Heart right ventricle (tissue), 16 donors: ENCODE measurements around the gene LDLR. TPM values are rescaled to one million over a fixed set of nuclear protein-coding genes. Genes with fewer than 3 reads are reported as not detected.
A peak's percentile ranks its signal among the peaks of the same experiment; 100 is the strongest.

Source experiments
- ATAC-seq, 8 donors: fragments of 200-7000 bp; cut with Tn5 transposase; one replicate each; pipeline ENCODE4 v1.9.1; 2020; ENCODE audit warnings: mild to moderate bottlenecking in 8 of 8, moderate library complexity in 8 of 8, moderate number of reproducible peaks in 1 of 8
- DNase-seq, 2 donors: peaks; one replicate each; pipeline ENCODE4 v3.0.0-alpha.2; 2020
- H3K27ac ChIP-seq, 10 donors: fragments of 200-600 bp; sonication (generic) in 2 of 10; one replicate each; pipeline versions ENCODE4 v1.5.0 to v1.8.0; 2020 to 2022; ENCODE audit warnings: mild to moderate bottlenecking in 3 of 10
- H3K27me3 ChIP-seq, 7 donors: fragments of 200-600 bp; one replicate each; pipeline ENCODE4 v1.8.0; 2021 to 2022; ENCODE audit warnings: mild to moderate bottlenecking in 2 of 7
- H3K36me3 ChIP-seq, 9 donors: fragments of 200-600 bp; sonication (generic) in 1 of 9; one replicate each; pipeline versions ENCODE4 v1.5.0 to v1.8.0; 2020 to 2022; ENCODE audit warnings: mild to moderate bottlenecking in 2 of 9
- H3K4me1 ChIP-seq, 9 donors: fragments of 200-600 bp; sonication (generic) in 1 of 9; one replicate each; pipeline versions ENCODE4 v1.5.0 to v1.8.0; 2020 to 2022; ENCODE audit warnings: mild to moderate bottlenecking in 4 of 9
- H3K4me3 ChIP-seq, 10 donors: fragments of 200-600 bp; sonication (generic) in 2 of 10; one replicate each; pipeline versions ENCODE4 v1.5.0 to v1.8.0; 2020 to 2022; ENCODE audit warnings: mild to moderate bottlenecking in 7 of 10, moderate library complexity in 2 of 10
- H3K9me3 ChIP-seq, 11 donors: fragments of 200-600 bp in 10 of 11; sonication (generic) in 2 of 11; one replicate each; pipeline versions ENCODE4 v1.5.0 to v1.8.0; 2013 to 2022; ENCODE audit warnings: mild to moderate bottlenecking in 2 of 11, control low read depth in 1 of 11, moderate library complexity in 1 of 11
- CTCF ChIP-seq, 9 donors: fragments of 200-600 bp; sonication (generic) in 2 of 9; IDR thresholded peaks; one replicate each; pipeline versions ENCODE4 v1.5.0 to v1.8.0; 2021 to 2022; ENCODE audit warnings: antibody characterized with exemption in 9 of 9, mild to moderate bottlenecking in 5 of 9, moderate library complexity in 1 of 9
- WGBS, 2 donors: extraction: QIAGEN DNeasy Blood & Tissue Kit; methylation state at CpG; one replicate each; pipeline ENCODE4 v1.1.7; 2013; ENCODE audit warnings: inconsistent platforms in 1 of 2; 5-methylcytosine and 5-hydroxymethylcytosine counted together
- intact Hi-C, 10 donors: fragments of 100-400 bp; cut with DNase I; formaldehyde crosslinking; loops; one replicate each; pipeline versions ENCODE4 v1.11.1 to v1.14.2; 2022
- polyA plus RNA-seq, 2 donors: library from polyadenylated mRNA; stranded (reverse); fragments of 200-250 nt; gene quantifications; one replicate each; pipeline ENCODE4 v1.2.3, GENCODE V29; 2013
- total RNA-seq, 10 donors: library from RNA; stranded (reverse); fragmentation: NEBNext Ultra II Directional in 3 of 10; extraction: Animal tissue kit (Norgen Biotek cat#: 25700) in 3 of 10; gene quantifications; one replicate each; pipeline versions ENCODE4 v1.2.1 to v1.2.4, GENCODE V29; 2021 to 2023
- donor health status: Arrhythmogenic right ventricular cardiomyopathy.
- donor health status: ischemic (EF 13 %, LVEDD 7.1; RV severe dilation, severe dysfunction).
- donor health status: healthy with polysubstance abuse.
- donor health status: DM: no; HTN: yes; CAD: no.
- donor health status: DM: no; HTN: no; CAD: no.
- donor health status: ischemic (EF 25% LVEDD 6.9; RV normal size, moderate dysfunction).
- donor health status: ischemic (EF 25% LVEDD 5.7; RV mildly dilated, moderate dysfunction).
- donor health status: healthy.
- donor health status: DM: yes; HTN: yes; CAD: no.
- donor health status: Ischemic cardiomyopathy.
- donor health status: ischemic (EF 35%, LVEDD 5.7; RV mildly dilated, moderate dysfunction).
- donor health status: nonischemic (EF 11% LVEDD 7.7; RV severe dilation, severe dysfunction).
- donor health status: DM: yes; HTN: yes; CAD: no.
- donor health status: PGD.
- donor health status: ischemic (EF 29% LVEDD 5.4; RV normal size, mild dysfunction).
- donor health status: nonischemic (EF 23%, LVEDD 6.1; RV moderate dilation, normal function).

The LDLR gene
- total and polyA plus RNA-seq, 12 donors = 4.5 to 76.1 (median 16.4) TPM

- intact Hi-C loops = loop anchor here in 5 of 10 donors (1.0 to 10.0 kb wide), 5 partner anchors 94 to 214 kb away; partner anchors contain the start of genes CCDC159 (in 1 of the 5) and TMEM205 (in 1 of the 5)
- WGBS, 2 donors = 45 to 47% methylated on average over 19 of the region's 19 CpGs
- peaks cover 0 to 82% (median 30%) of the 10 kb centered on the region in 9 donors for H3K36me3 ChIP-seq
- H3K4me3 ChIP-seq = no peak overlapping the region
- peak; percentile 83 to 87 for DNase-seq
- peak; percentile 74 to 89 (median 85) for ATAC-seq
- no peaks in the 10 kb centered on the region for H3K27me3 ChIP-seq
- H3K27ac ChIP-seq = peak overlapping the region in 8 of 10 donors; percentile 28 to 72 (median 62)
- H3K4me1 ChIP-seq = peaks cover 3 to 22% (median 11%) of the 10 kb centered on the region in 9 donors
- peaks cover 0 to 3% (median 0%) of the 10 kb centered on the region in 11 donors for H3K9me3 ChIP-seq
- peak; percentile 83 to 94 (median 90) for TF ChIP-seq CTCF (IDR thresholded peaks at IDR 0.05)
Observed at GRCh38 chr19:11130824-11131455, 41.7 kb downstream of the LDLR start.

GRCh38 chr19:11131471-11131870 is 42.2 kb downstream of the LDLR start:
- intact Hi-C loops = loop anchor here in 5 of 10 donors (1.0 to 10.0 kb wide), 5 partner anchors 95 to 213 kb away; partner anchors contain the start of genes CCDC159 (in 1 of the 5) and TMEM205 (in 1 of the 5)
- H3K27me3 ChIP-seq = no peaks in the 10 kb centered on the region
- H3K36me3 ChIP-seq = peaks cover 0 to 76% (median 30%) of the 10 kb centered on the region in 9 donors
- peaks cover 3 to 18% (median 9%) of the 10 kb centered on the region in 9 donors for H3K4me1 ChIP-seq
- WGBS, 2 donors = 74 to 81% methylated on average over 7 of the region's 7 CpGs
- TF ChIP-seq CTCF (IDR thresholded peaks at IDR 0.05) = no peak
- peaks cover 0 to 3% (median 0%) of the 10 kb centered on the region in 11 donors for H3K9me3 ChIP-seq
- no peak overlapping the region for H3K4me3 ChIP-seq
- ATAC-seq = no peak
- no peak for DNase-seq
- peak overlapping the region in 8 of 10 donors; percentile 28 to 72 (median 56) for H3K27ac ChIP-seq

GRCh38 chr19:11136400-11137101 is 47.3 kb downstream of the LDLR start:
- WGBS, 2 donors = 82 to 88% methylated on average over 14 of the region's 14 CpGs
- H3K4me3 ChIP-seq = no peak overlapping the region
- peaks cover 14 to 53% (median 37%) of the 10 kb centered on the region in 9 donors for H3K4me1 ChIP-seq
- ATAC-seq (no peak), DNase-seq (no peak)
- H3K36me3 ChIP-seq = peaks cover 0 to 26% (median 6%) of the 10 kb centered on the region in 9 donors
- no peak for TF ChIP-seq CTCF (IDR thresholded peaks at IDR 0.05)
- peak overlapping the region in 8 of 10 donors; percentile 50 to 97 (median 92) for H3K27ac ChIP-seq
- no peaks in the 10 kb centered on the region for H3K27me3 ChIP-seq
- intact Hi-C loops = loop anchor here in 9 of 10 donors (1.0 to 10.0 kb wide), 8 partner anchors 60 to 208 kb away; partner anchors contain the start of genes CCDC159 (in 1 of the 9), KANK2 (in 1 of the 9) and TMEM205 (in 1 of the 9)
- peaks cover 0 to 3% (median 0%) of the 10 kb centered on the region in 11 donors for H3K9me3 ChIP-seq
